ENCODE measurements around the gene OTP. TPM values are rescaled to one million over a fixed set of nuclear protein-coding genes. Genes with fewer than 3 reads are reported as not detected.

The OTP gene
- total RNA-seq, 1 donor: not detected

- Histone ChIP-seq H3K27ac (ENCODE audit: low read depth, low read length) (no peak overlapping the region), H4K20me1 (ENCODE audit: insufficient read depth, low read length) (peaks cover 3% of the 10 kb centered on the region), H2AFZ (ENCODE audit: low read length) (no peak overlapping the region), H3K27me3 (ENCODE audit: insufficient read depth, low read length) (peaks cover 98% of the 10 kb centered on the region), H3K36me3 (ENCODE audit: insufficient read depth, low read length) (no peaks in the 10 kb centered on the region), H3K4me3 (ENCODE audit: insufficient read depth, low read length) (no peak overlapping the region), H3K79me2 (ENCODE audit: insufficient read depth, low read length) (no peaks in the 10 kb centered on the region), H3K4me1 (ENCODE audit: insufficient read depth, low read length) (no peaks in the 10 kb centered on the region), H3K4me2 (ENCODE audit: insufficient read depth, low read length) (no peak overlapping the region), H3K9me3 (ENCODE audit: low read depth, low read length) (no peaks in the 10 kb centered on the region)
- no peak for TF ChIP-seq CTCF (IDR thresholded peaks at IDR 0.05; ENCODE audit: extremely low read depth, low read depth, low read length)
- peak; percentile 48 for DNase-seq (ENCODE audit: insufficient read length, low spot score, missing footprints)
Measured at GRCh38 chr5:77641963-77642737, 3.6 kb upstream of the OTP start.

- H2AFZ ChIP-seq (ENCODE audit: low read length): no peak overlapping the region
Measured at GRCh38 chr5:77641397-77641943, 3.0 kb upstream of the OTP start.

GRCh38 chr5:77640589-77641396, 2.3 kb upstream of the OTP start:
- H3K27me3 ChIP-seq (ENCODE audit: insufficient read depth, low read length): peaks cover 98% of the 10 kb centered on the region
- H3K4me3 ChIP-seq (ENCODE audit: insufficient read depth, low read length): no peak overlapping the region
- no peaks in the 10 kb centered on the region for H3K36me3 ChIP-seq (ENCODE audit: insufficient read depth, low read length)
- no peaks in the 10 kb centered on the region for H3K4me1 ChIP-seq (ENCODE audit: insufficient read depth, low read length)
- H3K27ac ChIP-seq (ENCODE audit: low read depth, low read length): no peak overlapping the region
- no peak overlapping the region for H2AFZ ChIP-seq (ENCODE audit: low read length)
- H4K20me1 ChIP-seq (ENCODE audit: insufficient read depth, low read length): peaks cover 3% of the 10 kb centered on the region
- H3K79me2 ChIP-seq (ENCODE audit: insufficient read depth, low read length): no peaks in the 10 kb centered on the region
- H3K4me2 ChIP-seq (ENCODE audit: insufficient read depth, low read length): no peak overlapping the region
- DNase-seq (ENCODE audit: insufficient read length, low spot score, missing footprints): peak; percentile 81
- no peak for TF ChIP-seq CTCF (IDR thresholded peaks at IDR 0.05; ENCODE audit: extremely low read depth, low read depth, low read length)
- no peaks in the 10 kb centered on the region for H3K9me3 ChIP-seq (ENCODE audit: low read depth, low read length)

More at GRCh38 chr5:77641397-77641943, 3.0 kb upstream of the OTP start:
- no peak overlapping the region for H3K4me2 ChIP-seq (ENCODE audit: insufficient read depth, low read length)
- no peaks in the 10 kb centered on the region for H3K36me3 ChIP-seq (ENCODE audit: insufficient read depth, low read length)
- peak; percentile 85 for DNase-seq (ENCODE audit: insufficient read length, low spot score, missing footprints)
- peaks cover 98% of the 10 kb centered on the region for H3K27me3 ChIP-seq (ENCODE audit: insufficient read depth, low read length)
- H3K9me3 ChIP-seq (ENCODE audit: low read depth, low read length): no peaks in the 10 kb centered on the region
- no peak overlapping the region for H3K4me3 ChIP-seq (ENCODE audit: insufficient read depth, low read length)
- H3K4me1 ChIP-seq (ENCODE audit: insufficient read depth, low read length): no peaks in the 10 kb centered on the region
- peaks cover 3% of the 10 kb centered on the region for H4K20me1 ChIP-seq (ENCODE audit: insufficient read depth, low read length)
- TF ChIP-seq CTCF (IDR thresholded peaks at IDR 0.05; ENCODE audit: extremely low read depth, low read depth, low read length): no peak
- H3K79me2 ChIP-seq (ENCODE audit: insufficient read depth, low read length): no peaks in the 10 kb centered on the region
- no peak overlapping the region for H3K27ac ChIP-seq (ENCODE audit: low read depth, low read length)
